ENCODE data around the gene HAS3.
"Not testable (repeated sequence)": the region's sequence is repeated elsewhere in the genome, so short reads cannot be mapped to it uniquely, and the experiment has no call there.

Gene HAS3

GRCh38 chr16:69118994-69119393 is 13.5 kb downstream of the HAS3 start:
- no peak for DNase-seq

GRCh38 chr16:69119536-69119935 is 14.1 kb downstream of the HAS3 start:
- no peak for DNase-seq

- DNase-seq: no peak
Observed at GRCh38 chr16:69120096-69120664, 14.7 kb downstream of the HAS3 start.

GRCh38 chr16:69123910-69124309 is 18.5 kb downstream of the HAS3 start:
- DNase-seq: peak; percentile 74

- not testable (repeated sequence) for DNase-seq
Observed at GRCh38 chr16:69124406-69124805, 19.0 kb downstream of the HAS3 start.

GRCh38 chr16:69124961-69125360 is 19.5 kb downstream of the HAS3 start:
- not testable (repeated sequence) for DNase-seq

- DNase-seq: no peak
Observed at GRCh38 chr16:69126221-69126620, 20.8 kb downstream of the HAS3 start.

GRCh38 chr16:69126801-69127200 is 21.3 kb downstream of the HAS3 start:
- DNase-seq: not testable (repeated sequence)

GRCh38 chr16:69127966-69128510 is 22.6 kb downstream of the HAS3 start:
- no peak for DNase-seq

GRCh38 chr16:69130461-69130860 is 25.0 kb downstream of the HAS3 start:
- DNase-seq: no peak

- DNase-seq: peak; percentile 44
Observed at GRCh38 chr16:69131167-69131838, 25.9 kb downstream of the HAS3 start.

- peak; percentile 87 for DNase-seq
Observed at GRCh38 chr16:69131839-69132423, 26.5 kb downstream of the HAS3 start.

GRCh38 chr16:69132424-69133252 is 27.2 kb downstream of the HAS3 start, which contains the start of the genes CHTF8 and UTP4:
Gene CHTF8 (minus strand): TSS chr16:69132588. CDS start chr16:69121458, 11,130 bp downstream.
Gene UTP4 (plus strand): TSS chr16:69132649. CDS start chr16:69133460, 811 bp downstream.
- DNase-seq: peak; percentile 79

- DNase-seq: no peak
Observed at GRCh38 chr16:69133373-69133954, 28.0 kb downstream of the HAS3 start.

GRCh38 chr16:69138608-69139007 is 33.2 kb downstream of the HAS3 start:
- DNase-seq: no peak

- DNase-seq: not testable (repeated sequence)
Observed at GRCh38 chr16:69139464-69139863, 34.0 kb downstream of the HAS3 start.

GRCh38 chr16:69141014-69141413 is 35.6 kb downstream of the HAS3 start:
- DNase-seq: no peak

GRCh38 chr16:69141936-69142335 is 36.5 kb downstream of the HAS3 start:
- no peak for DNase-seq

GRCh38 chr16:69143116-69143515 is 37.7 kb downstream of the HAS3 start:
- no peak for DNase-seq

- DNase-seq: no peak
Observed at GRCh38 chr16:69145658-69146057, 40.2 kb downstream of the HAS3 start.

- DNase-seq: not testable (repeated sequence)
Observed at GRCh38 chr16:69149621-69150020, 44.2 kb downstream of the HAS3 start.

GRCh38 chr16:69150146-69150865 is 44.9 kb downstream of the HAS3 start:
- peak; percentile 76 for DNase-seq

Measured in fibroblast of skin of right quadriceps (primary cell).